HG03378 (cell line): ENCODE data around the gene TBC1D5.
"Not testable (repeated sequence)": the region's sequence is repeated elsewhere in the genome, so short reads cannot be mapped to it uniquely, and the experiment has no call there.

Experiments
- ATAC-seq: cut with Tn5 transposase; IDR thresholded peaks from one replicate; pipeline ENCODE4 v1.9.1; 2021; ENCODE audit warnings: mild to moderate bottlenecking, moderate library complexity; ENCODE audit not compliant: unreplicated experiment

TBC1D5 gene

GRCh38 chr3:17749705-17750293, 7.4 kb upstream of the TBC1D5 start:
- ATAC-seq, result peak; percentile 29

GRCh38 chr3:17749281-17749680, 6.8 kb upstream of the TBC1D5 start:
- peak; percentile 23 for ATAC-seq

- no peak for ATAC-seq
These were observed 5.4 kb upstream of the TBC1D5 start for GRCh38 chr3:17747890-17748247.

- ATAC-seq, result peak; percentile 78
These were observed 4.9 kb upstream of the TBC1D5 start for GRCh38 chr3:17747174-17747889.

GRCh38 chr3:17745894-17746293, 3.5 kb upstream of the TBC1D5 start:
- ATAC-seq, result no peak

- no peak for ATAC-seq
These were observed 2.9 kb upstream of the TBC1D5 start for GRCh38 chr3:17745301-17745700.

GRCh38 chr3:17744693-17745092, 2.3 kb upstream of the TBC1D5 start:
- ATAC-seq, result no peak

- no peak for ATAC-seq
These were observed 1.2 kb upstream of the TBC1D5 start for GRCh38 chr3:17743658-17743995.

- peak; percentile 6 for ATAC-seq
These were observed 638 bp upstream of the TBC1D5 start for GRCh38 chr3:17742880-17743657.

GRCh38 chr3:17741621-17742101, 770 bp downstream of the TBC1D5 start:
- no peak for ATAC-seq

GRCh38 chr3:17740721-17741141, 1.7 kb downstream of the TBC1D5 start:
- ATAC-seq, result peak; percentile 24

- no peak for ATAC-seq
These were observed 3.5 kb downstream of the TBC1D5 start for GRCh38 chr3:17738921-17739320.

GRCh38 chr3:17738219-17738618, 4.2 kb downstream of the TBC1D5 start:
- ATAC-seq, result no peak

- no peak for ATAC-seq
These were observed 4.8 kb downstream of the TBC1D5 start for GRCh38 chr3:17737591-17737990.

GRCh38 chr3:17735362-17735761, 7.1 kb downstream of the TBC1D5 start:
- not testable (repeated sequence) for ATAC-seq

- ATAC-seq, result no peak
These were observed 8.7 kb downstream of the TBC1D5 start for GRCh38 chr3:17733768-17734167.

- ATAC-seq, result no peak
These were observed 9.2 kb downstream of the TBC1D5 start for GRCh38 chr3:17733215-17733614.

GRCh38 chr3:17730318-17730967, 12.0 kb downstream of the TBC1D5 start:
- no peak for ATAC-seq

GRCh38 chr3:17726313-17726712, 16.1 kb downstream of the TBC1D5 start:
- ATAC-seq, result no peak

GRCh38 chr3:17725844-17726243, 16.6 kb downstream of the TBC1D5 start:
- ATAC-seq, result not testable (repeated sequence)

GRCh38 chr3:17724948-17725347, 17.5 kb downstream of the TBC1D5 start:
- ATAC-seq, result no peak
